ENCODE measurements around the gene OR13A1.
"Not testable (repeated sequence)": the region's sequence is repeated elsewhere in the genome, so short reads cannot be mapped to it uniquely, and the experiment has no call there.

GRCh38 chr10:45260635-45261034 is 54.8 kb downstream of the OR13A1 start:
- TF ChIP-seq POLR2A (IDR thresholded peaks at IDR 0.05) = not testable (repeated sequence)
- TF ChIP-seq, protein P1, sequence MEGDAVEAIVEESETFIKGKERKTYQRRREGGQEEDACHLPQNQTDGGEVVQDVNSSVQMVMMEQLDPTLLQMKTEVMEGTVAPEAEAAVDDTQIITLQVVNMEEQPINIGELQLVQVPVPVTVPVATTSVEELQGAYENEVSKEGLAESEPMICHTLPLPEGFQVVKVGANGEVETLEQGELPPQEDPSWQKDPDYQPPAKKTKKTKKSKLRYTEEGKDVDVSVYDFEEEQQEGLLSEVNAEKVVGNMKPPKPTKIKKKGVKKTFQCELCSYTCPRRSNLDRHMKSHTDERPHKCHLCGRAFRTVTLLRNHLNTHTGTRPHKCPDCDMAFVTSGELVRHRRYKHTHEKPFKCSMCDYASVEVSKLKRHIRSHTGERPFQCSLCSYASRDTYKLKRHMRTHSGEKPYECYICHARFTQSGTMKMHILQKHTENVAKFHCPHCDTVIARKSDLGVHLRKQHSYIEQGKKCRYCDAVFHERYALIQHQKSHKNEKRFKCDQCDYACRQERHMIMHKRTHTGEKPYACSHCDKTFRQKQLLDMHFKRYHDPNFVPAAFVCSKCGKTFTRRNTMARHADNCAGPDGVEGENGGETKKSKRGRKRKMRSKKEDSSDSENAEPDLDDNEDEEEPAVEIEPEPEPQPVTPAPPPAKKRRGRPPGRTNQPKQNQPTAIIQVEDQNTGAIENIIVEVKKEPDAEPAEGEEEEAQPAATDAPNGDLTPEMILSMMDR (IDR thresholded peaks at IDR 0.05) = not testable (repeated sequence)
